Cardiac fibroblast (primary cell): ENCODE measurements around the gene SELENOF.

Experiments
- DNase-seq, 2 donors: peaks; one replicate each; pipeline versions ENCODE4 v3.0.0 to v3.0.0-alpha.2; 2010; ENCODE audit warnings: low read depth in 2 of 2
- H3K4me3 ChIP-seq, 2 donors: replicated peaks in 1 of 2; 1 replicate in 1 of 2; 2 replicates in 1 of 2; pipeline ENCODE4 v1.5.1; 2011; ENCODE audit warnings: low read depth in 2 of 2, low read length in 2 of 2, mild to moderate bottlenecking in 2 of 2, moderate library complexity in 1 of 2
- TF ChIP-seq, protein P1 (sequence below): IDR thresholded peaks from one replicate; pipeline ENCODE4 v1.5.1; 2011; ENCODE audit warnings: low read depth, mild to moderate bottlenecking, low read length, inconsistent platforms

Gene SELENOF

DNA sequence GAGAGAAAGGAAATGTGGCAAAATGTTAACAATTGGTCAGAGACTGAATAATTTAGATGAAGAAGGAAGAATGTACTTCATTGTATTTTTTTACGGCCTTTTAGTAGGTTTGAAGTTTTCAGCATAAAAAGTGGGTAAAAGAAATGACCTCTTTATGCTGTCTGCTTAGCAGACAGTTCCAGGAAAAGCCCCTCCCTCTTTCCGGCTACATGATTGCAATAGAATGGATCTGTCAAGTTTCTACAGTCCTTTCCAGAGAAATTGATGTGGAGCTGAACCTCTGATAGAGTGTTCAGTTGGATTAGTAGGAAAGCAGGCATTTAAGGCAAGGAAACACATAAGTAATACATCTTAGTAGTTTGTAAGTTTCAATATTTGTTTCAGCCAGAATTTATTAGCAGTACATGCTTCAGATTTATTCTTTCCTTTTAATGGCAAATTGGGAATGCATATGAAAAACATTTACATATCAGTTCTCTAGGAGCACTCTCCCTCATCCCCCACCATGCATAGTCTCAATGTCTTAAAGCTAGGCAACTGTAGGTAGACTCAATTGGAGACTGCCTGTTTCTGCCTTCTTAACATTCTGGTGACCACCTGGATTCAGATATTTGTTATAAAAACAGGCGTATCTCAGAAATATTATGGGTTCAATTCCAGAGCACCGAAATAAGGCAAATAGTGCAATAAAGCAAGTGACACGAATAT is 36.9 kb upstream of the SELENOF start:
- TF ChIP-seq, protein P1, sequence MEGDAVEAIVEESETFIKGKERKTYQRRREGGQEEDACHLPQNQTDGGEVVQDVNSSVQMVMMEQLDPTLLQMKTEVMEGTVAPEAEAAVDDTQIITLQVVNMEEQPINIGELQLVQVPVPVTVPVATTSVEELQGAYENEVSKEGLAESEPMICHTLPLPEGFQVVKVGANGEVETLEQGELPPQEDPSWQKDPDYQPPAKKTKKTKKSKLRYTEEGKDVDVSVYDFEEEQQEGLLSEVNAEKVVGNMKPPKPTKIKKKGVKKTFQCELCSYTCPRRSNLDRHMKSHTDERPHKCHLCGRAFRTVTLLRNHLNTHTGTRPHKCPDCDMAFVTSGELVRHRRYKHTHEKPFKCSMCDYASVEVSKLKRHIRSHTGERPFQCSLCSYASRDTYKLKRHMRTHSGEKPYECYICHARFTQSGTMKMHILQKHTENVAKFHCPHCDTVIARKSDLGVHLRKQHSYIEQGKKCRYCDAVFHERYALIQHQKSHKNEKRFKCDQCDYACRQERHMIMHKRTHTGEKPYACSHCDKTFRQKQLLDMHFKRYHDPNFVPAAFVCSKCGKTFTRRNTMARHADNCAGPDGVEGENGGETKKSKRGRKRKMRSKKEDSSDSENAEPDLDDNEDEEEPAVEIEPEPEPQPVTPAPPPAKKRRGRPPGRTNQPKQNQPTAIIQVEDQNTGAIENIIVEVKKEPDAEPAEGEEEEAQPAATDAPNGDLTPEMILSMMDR = no peak
- no peak overlapping the region for H3K4me3 ChIP-seq

DNA sequence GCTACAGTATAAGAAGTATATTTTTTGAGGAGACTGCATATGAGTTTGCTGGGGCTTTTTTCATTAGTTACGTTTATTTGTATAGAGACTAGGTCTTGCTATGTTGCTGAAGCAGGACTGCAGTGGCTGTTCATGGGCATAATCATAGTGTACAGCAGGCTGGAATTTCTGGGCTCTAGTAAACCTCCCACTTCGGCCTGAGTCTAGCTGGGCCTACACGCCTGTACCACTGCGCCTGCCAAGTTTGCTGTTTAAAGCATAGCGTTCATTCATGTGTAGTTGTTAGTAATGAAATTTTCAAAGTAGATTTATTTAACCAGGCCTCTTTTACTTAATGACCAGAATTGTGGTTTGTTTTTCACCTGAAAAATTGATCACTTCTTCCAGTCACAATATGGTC is 34.3 kb upstream of the SELENOF start:
- TF ChIP-seq, protein P1 = no peak
- peak in 1 of 2 donors; percentile 45 for DNase-seq
- H3K4me3 ChIP-seq = no peak overlapping the region

More for the DNA sequence above, 36.9 kb upstream of the SELENOF start:
- DNase-seq = peak in 1 of 2 donors; percentile 31

DNA sequence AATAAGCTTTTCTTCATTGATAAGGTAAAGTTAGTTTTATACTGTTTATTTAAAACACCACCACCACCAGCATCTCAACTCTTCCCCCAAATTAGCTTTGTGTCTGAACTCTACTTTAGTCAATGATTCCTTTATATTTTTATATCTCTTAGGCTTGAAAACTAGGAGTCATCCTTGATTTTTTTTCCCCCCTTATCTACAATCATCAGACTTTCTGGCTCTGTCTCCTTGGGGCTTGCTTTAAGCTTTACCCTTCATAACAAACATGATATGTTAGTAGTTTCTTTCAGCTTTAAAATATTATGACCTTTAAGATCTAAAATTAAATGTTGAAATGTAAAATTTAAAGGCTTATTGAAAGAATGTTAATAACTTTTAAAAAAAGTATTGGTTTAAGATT is 28.8 kb upstream of the SELENOF start:
- DNase-seq = no peak
- H3K4me3 ChIP-seq = no peak overlapping the region
- TF ChIP-seq, protein P1 = no peak

DNA sequence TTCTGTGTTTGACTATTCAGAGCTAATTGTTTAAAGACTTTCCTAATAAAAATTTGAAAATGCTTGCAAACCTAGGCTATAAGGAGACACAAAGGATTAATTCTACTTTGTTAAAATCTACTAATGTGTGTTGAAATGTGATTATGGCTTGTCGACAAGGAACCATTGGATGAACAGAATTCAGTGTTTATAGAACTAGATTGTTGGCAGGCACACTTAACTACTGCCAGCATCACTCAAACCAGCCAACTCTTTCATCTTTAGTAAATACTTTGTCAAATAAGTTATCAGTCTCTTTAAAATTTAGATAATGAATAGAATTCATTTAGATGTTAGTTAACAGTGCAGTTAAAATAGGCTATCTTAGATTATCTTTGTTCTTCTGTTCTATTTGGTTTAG is 28.1 kb upstream of the SELENOF start:
- no peak overlapping the region for H3K4me3 ChIP-seq
- TF ChIP-seq, protein P1 = no peak
- no peak for DNase-seq

DNA sequence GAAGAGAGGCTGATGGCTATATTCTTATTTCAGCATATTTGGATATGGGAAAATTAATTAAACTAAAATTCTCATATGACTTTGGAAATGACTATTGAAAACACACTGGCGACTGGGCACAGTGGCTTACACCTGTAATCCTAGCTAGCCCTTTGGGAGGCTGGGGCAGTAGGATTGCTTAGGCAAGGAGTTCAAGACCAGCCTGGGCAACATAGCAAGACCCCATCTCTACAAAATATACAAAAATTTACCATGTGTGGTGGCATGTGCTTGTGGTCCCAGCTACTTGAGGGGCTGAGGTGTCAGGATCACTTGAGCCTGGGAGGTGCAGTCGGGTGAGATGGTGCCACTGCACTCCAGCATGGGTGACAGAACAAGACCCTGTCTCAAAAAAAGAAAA is 26.7 kb upstream of the SELENOF start:
- TF ChIP-seq, protein P1 = no peak
- no peak overlapping the region for H3K4me3 ChIP-seq
- DNase-seq = no peak

DNA sequence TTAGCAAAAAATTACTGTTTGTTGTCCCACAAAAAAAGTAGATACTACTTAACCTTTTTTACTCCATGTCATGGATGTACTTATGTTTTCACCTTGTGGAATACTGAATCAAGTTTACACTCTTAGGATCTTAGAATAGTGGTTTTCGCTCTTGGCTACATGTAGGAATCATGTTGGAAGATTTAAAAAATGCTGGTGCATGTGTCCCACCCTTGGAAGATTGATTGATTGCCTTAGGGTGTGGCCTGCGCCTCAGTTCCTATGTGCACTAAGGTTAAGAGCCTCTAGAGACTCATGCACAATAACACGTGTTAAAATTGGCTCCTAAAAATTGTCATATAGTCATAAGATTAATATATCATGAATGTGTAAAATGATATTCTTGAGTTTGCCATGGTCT is 25.5 kb upstream of the SELENOF start:
- TF ChIP-seq, protein P1 = no peak
- no peak for DNase-seq
- H3K4me3 ChIP-seq = no peak overlapping the region

DNA sequence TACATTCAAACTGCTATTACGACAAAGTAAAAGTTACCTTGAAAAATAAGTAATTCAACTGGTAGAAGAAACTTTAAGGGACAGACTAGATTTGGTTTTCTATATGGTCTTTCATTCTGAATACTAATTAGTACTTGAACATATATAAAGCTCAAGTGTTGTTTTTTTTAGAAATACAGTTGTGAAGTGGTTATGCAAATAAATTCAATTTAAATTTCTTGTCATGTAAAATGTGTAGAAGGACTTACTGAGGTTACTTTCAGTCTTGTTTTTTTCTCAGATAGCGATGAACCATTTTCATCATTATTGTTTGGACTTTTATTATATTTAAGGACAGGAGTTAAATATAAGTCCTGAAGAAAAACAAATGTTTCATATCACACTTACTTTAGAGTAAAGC is 24.9 kb upstream of the SELENOF start:
- no peak overlapping the region for H3K4me3 ChIP-seq
- TF ChIP-seq, protein P1 = no peak
- no peak for DNase-seq
